CD8-positive, alpha-beta memory T cell (primary cell): ENCODE results near the gene ZNF366. TPM values are rescaled to one million over a fixed set of nuclear protein-coding genes. Genes with fewer than 3 reads are reported as not detected.

Experiments used
- CTCF ChIA-PET: fragments of 350-600 bp; sonication (Branson Sonifier 250); formaldehyde crosslinking; loops from one replicate; lab custom pipeline; 2021; ENCODE audit warnings: antibody characterized with exemption; lab: Charles Lee
- POLR2A ChIA-PET: fragments of 350-600 bp; sonication (Branson Sonifier 250); formaldehyde crosslinking; loops from one replicate; lab custom pipeline; 2021; ENCODE audit warnings: antibody characterized with exemption; lab: Charles Lee
- DNase-seq, 5 donors: peaks; one replicate each; pipeline versions ENCODE4 v3.0.0 to v3.0.0-alpha.2; 2020 to 2022; ENCODE audit warnings: mixed read lengths in 1 of 5
- H3K27ac ChIP-seq: one replicate; pipeline ENCODE4 v1.7.0; 2013; ENCODE audit warnings: low read depth, mild to moderate bottlenecking, low read length, moderate library complexity
- H3K27me3 ChIP-seq: 2 replicates; pipeline ENCODE4 v1.7.0; 2013; ENCODE audit warnings: low read length, mild to moderate bottlenecking; ENCODE audit not compliant: insufficient read depth, poor library complexity, severe bottlenecking
- H3K36me3 ChIP-seq: 2 replicates; pipeline ENCODE4 v1.7.0; 2013; ENCODE audit warnings: mild to moderate bottlenecking, low read length, moderate library complexity; ENCODE audit not compliant: insufficient read depth
- H3K4me1 ChIP-seq: 2 replicates; pipeline ENCODE4 v1.7.0; 2013; ENCODE audit warnings: mild to moderate bottlenecking, low read length, moderate library complexity; ENCODE audit not compliant: insufficient read depth
- H3K4me3 ChIP-seq: 2 replicates; pipeline ENCODE4 v1.7.0; 2013; ENCODE audit warnings: mild to moderate bottlenecking, low read length
- H3K9me3 ChIP-seq: 2 replicates; pipeline ENCODE4 v1.7.0; 2013; ENCODE audit warnings: mild to moderate bottlenecking, low read length
- H3K27ac Mint-ChIP-seq, 8 donors: one replicate each; pipeline ENCODE4 v1.8.0; 2020 to 2021; ENCODE audit warnings: mixed read lengths in 8 of 8, mild to moderate bottlenecking in 6 of 8, inconsistent platforms in 3 of 8, moderate library complexity in 3 of 8
- H3K27me3 Mint-ChIP-seq, 2 donors: one replicate each; pipeline ENCODE4 v1.8.0; 2020 to 2021; ENCODE audit warnings: mixed read lengths in 2 of 2, mild to moderate bottlenecking in 1 of 2, moderate library complexity in 1 of 2
- H3K36me3 Mint-ChIP-seq, 3 donors: one replicate each; pipeline ENCODE4 v1.8.0; 2020 to 2021; ENCODE audit warnings: mixed read lengths in 3 of 3, inconsistent platforms in 1 of 3, mild to moderate bottlenecking in 1 of 3
- H3K4me1 Mint-ChIP-seq, 3 donors: one replicate each; pipeline ENCODE4 v1.8.0; 2020 to 2021; ENCODE audit warnings: mixed read lengths in 3 of 3, inconsistent platforms in 1 of 3, mild to moderate bottlenecking in 1 of 3
- H3K4me3 Mint-ChIP-seq, 7 donors: one replicate each; pipeline ENCODE4 v1.8.0; 2020 to 2021; ENCODE audit warnings: mixed read lengths in 7 of 7, mild to moderate bottlenecking in 6 of 7, moderate library complexity in 4 of 7, inconsistent platforms in 2 of 7
- H3K9me3 Mint-ChIP-seq, 5 donors: one replicate each; pipeline ENCODE4 v1.8.0; 2020 to 2022; ENCODE audit warnings: mixed read lengths in 5 of 5, mild to moderate bottlenecking in 3 of 5, moderate library complexity in 2 of 5, inconsistent platforms in 1 of 5
- polyA plus RNA-seq: library from polyadenylated mRNA; unstranded; fragments of 300-500 nt; fragmentation: Illumina TruSeq; gene quantifications from one replicate; pipeline ENCODE4 v1.2.3, GENCODE V29; 2021
- total RNA-seq, 2 experiments: library from RNA; stranded (reverse); gene quantifications; one replicate each; pipeline ENCODE4 v1.2.3, GENCODE V29; 2021

Gene ZNF366
- total and polyA plus RNA-seq, 3 experiments from 2014 or later: not detected

DNA sequence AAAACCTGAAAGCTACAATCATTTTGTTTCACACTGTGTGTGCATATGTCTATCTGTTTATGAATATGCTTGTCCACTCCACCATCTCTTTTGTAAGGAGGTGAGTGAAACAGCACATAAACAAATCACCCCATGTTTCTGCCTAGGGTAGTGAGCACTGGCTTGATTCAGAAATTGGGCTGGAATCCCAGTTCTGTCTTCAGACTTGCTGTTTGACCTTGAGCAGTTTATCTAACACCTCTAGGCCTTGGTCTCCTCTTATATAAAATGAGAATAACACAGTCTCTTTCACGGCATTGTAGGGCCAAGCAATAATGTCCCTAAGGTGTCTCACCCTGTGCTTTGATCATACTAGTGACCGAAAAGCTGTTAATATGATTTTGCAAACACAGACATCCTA is 61.2 kb downstream of the ZNF366 start:
- H3K36me3 Mint-ChIP-seq: no peaks in the 10 kb centered on the region
- CTCF ChIA-PET: no interaction called here
- no peaks in the 10 kb centered on the region for H3K4me1 ChIP-seq

GRCh38 chr5:72443883-72444282 is 63.3 kb downstream of the ZNF366 start:
- Histone ChIP-seq H3K4me1 (no peaks in the 10 kb centered on the region), H3K27me3 (no peaks in the 10 kb centered on the region), H3K27ac (no peak overlapping the region), H3K9me3 (no peaks in the 10 kb centered on the region), H3K4me3 (no peak overlapping the region), H3K36me3 (no peaks in the 10 kb centered on the region)
- peaks cover 3 to 17% of the 10 kb centered on the region in 2 donors for H3K27me3 Mint-ChIP-seq
- H3K9me3 Mint-ChIP-seq: no peaks in the 10 kb centered on the region
- DNase-seq: no peak
- no peak overlapping the region for H3K27ac Mint-ChIP-seq
- no peaks in the 10 kb centered on the region for H3K36me3 Mint-ChIP-seq
- CTCF ChIA-PET: no interaction called here
- no peaks in the 10 kb centered on the region for H3K4me1 Mint-ChIP-seq
- no peak overlapping the region for H3K4me3 Mint-ChIP-seq
- POLR2A ChIA-PET: no interaction called here

More for the DNA sequence above, 61.2 kb downstream of the ZNF366 start:
- POLR2A ChIA-PET: no interaction called here
- Histone ChIP-seq H3K9me3 (no peaks in the 10 kb centered on the region), H3K4me3 (no peak overlapping the region), H3K36me3 (no peaks in the 10 kb centered on the region), H3K27me3 (no peaks in the 10 kb centered on the region), H3K27ac (no peak overlapping the region)
- peaks cover 0 to 1% (median 0%) of the 10 kb centered on the region in 5 donors for H3K9me3 Mint-ChIP-seq
- H3K4me1 Mint-ChIP-seq: no peaks in the 10 kb centered on the region
- H3K27me3 Mint-ChIP-seq: peaks cover 2 to 3% of the 10 kb centered on the region in 2 donors
- DNase-seq: no peak
- no peak overlapping the region for H3K27ac Mint-ChIP-seq
- no peak overlapping the region for H3K4me3 Mint-ChIP-seq

GRCh38 chr5:72441862-72442540 is 65.2 kb downstream of the ZNF366 start:
- Mint-ChIP-seq H3K9me3 (no peaks in the 10 kb centered on the region), H3K4me1 (no peaks in the 10 kb centered on the region), H3K27ac (no peak overlapping the region), H3K27me3 (peaks cover 5 to 27% of the 10 kb centered on the region in 2 donors), H3K36me3 (no peaks in the 10 kb centered on the region), H3K4me3 (no peak overlapping the region)
- Histone ChIP-seq H3K4me3 (no peak overlapping the region), H3K27ac (no peak overlapping the region), H3K27me3 (no peaks in the 10 kb centered on the region), H3K4me1 (no peaks in the 10 kb centered on the region), H3K36me3 (no peaks in the 10 kb centered on the region), H3K9me3 (no peaks in the 10 kb centered on the region)
- ChIA-PET POLR2A (no interaction called here), CTCF (no interaction called here)
- DNase-seq: no peak

- Histone ChIP-seq H3K4me3 (no peak overlapping the region), H3K27me3 (no peaks in the 10 kb centered on the region), H3K4me1 (no peaks in the 10 kb centered on the region), H3K9me3 (no peaks in the 10 kb centered on the region), H3K27ac (no peak overlapping the region), H3K36me3 (no peaks in the 10 kb centered on the region)
- Mint-ChIP-seq H3K4me1 (no peaks in the 10 kb centered on the region), H3K27ac (no peak overlapping the region), H3K27me3 (peaks cover 5 to 27% of the 10 kb centered on the region in 2 donors), H3K9me3 (no peaks in the 10 kb centered on the region), H3K4me3 (no peak overlapping the region), H3K36me3 (no peaks in the 10 kb centered on the region)
- ChIA-PET CTCF (no interaction called here), POLR2A (no interaction called here)
- no peak for DNase-seq
These were observed 66.0 kb downstream of the ZNF366 start for GRCh38 chr5:72441094-72441723.

DNA sequence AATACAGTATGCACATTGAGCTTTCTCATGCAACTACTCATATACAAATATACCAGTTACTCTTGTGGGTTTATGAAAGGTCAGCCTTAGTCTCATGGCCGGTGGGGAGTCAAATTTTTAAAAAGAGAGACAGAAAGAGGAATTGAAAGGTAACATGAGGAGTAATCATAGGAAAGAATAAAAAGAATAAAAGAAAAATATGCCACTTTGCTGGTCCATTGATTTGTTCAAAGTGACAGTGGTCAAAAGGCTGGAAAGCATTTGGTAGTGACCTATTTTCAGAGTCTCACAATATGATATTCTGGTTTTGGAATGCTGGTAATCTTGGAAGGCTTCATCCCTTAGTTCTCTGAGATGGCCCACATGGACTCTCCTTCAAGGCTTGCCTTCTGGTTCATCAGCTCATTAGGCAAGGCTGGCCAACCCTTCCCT is 67.0 kb downstream of the ZNF366 start:
- no peak for DNase-seq
- peaks cover 7 to 32% of the 10 kb centered on the region in 2 donors for H3K27me3 Mint-ChIP-seq
- ChIA-PET CTCF (no interaction called here), POLR2A (no interaction called here)
- Histone ChIP-seq H3K27ac (no peak overlapping the region), H3K36me3 (no peaks in the 10 kb centered on the region), H3K4me3 (no peak overlapping the region), H3K27me3 (no peaks in the 10 kb centered on the region), H3K4me1 (no peaks in the 10 kb centered on the region), H3K9me3 (no peaks in the 10 kb centered on the region)
- H3K4me1 Mint-ChIP-seq: no peaks in the 10 kb centered on the region
- no peaks in the 10 kb centered on the region for H3K36me3 Mint-ChIP-seq
- H3K27ac Mint-ChIP-seq: peak overlapping the region in 1 of 8 donors; percentile 0
- H3K4me3 Mint-ChIP-seq: no peak overlapping the region
- H3K9me3 Mint-ChIP-seq: no peaks in the 10 kb centered on the region

DNA sequence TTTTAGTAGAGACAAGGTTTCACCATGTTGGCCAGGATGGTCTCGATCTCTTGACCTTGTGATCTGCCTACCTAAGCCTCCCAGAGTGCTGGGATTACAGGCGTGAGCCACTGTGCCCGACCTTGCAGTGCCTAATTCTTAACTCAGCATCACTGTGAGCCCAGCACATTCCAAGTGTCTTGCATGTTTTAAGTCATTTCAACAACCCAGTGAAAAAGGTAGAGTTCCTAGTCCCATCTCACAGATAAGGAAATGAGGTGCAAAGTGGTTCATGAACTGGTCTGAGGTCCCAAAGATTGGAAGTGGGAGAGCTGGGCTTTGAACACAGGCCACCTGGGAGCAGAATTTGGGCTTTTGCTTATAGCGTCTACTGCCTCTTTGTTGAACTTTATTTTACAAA is 68.0 kb downstream of the ZNF366 start:
- no peak overlapping the region for H3K27ac ChIP-seq
- Mint-ChIP-seq H3K27ac (no peak overlapping the region), H3K4me3 (no peak overlapping the region), H3K9me3 (no peaks in the 10 kb centered on the region), H3K4me1 (no peaks in the 10 kb centered on the region), H3K36me3 (no peaks in the 10 kb centered on the region), H3K27me3 (peaks cover 7 to 37% of the 10 kb centered on the region in 2 donors)
- no peaks in the 10 kb centered on the region for H3K27me3 ChIP-seq
- no peaks in the 10 kb centered on the region for H3K36me3 ChIP-seq
- no peak for DNase-seq
- no peaks in the 10 kb centered on the region for H3K4me1 ChIP-seq
- H3K9me3 ChIP-seq: no peaks in the 10 kb centered on the region
- H3K4me3 ChIP-seq: no peak overlapping the region
- ChIA-PET POLR2A (no interaction called here), CTCF (no interaction called here)

- POLR2A ChIA-PET: no interaction called here
- H3K4me1 Mint-ChIP-seq: no peaks in the 10 kb centered on the region
- H3K36me3 ChIP-seq: no peaks in the 10 kb centered on the region
These were observed 69.1 kb downstream of the ZNF366 start for GRCh38 chr5:72438141-72438540.

DNA sequence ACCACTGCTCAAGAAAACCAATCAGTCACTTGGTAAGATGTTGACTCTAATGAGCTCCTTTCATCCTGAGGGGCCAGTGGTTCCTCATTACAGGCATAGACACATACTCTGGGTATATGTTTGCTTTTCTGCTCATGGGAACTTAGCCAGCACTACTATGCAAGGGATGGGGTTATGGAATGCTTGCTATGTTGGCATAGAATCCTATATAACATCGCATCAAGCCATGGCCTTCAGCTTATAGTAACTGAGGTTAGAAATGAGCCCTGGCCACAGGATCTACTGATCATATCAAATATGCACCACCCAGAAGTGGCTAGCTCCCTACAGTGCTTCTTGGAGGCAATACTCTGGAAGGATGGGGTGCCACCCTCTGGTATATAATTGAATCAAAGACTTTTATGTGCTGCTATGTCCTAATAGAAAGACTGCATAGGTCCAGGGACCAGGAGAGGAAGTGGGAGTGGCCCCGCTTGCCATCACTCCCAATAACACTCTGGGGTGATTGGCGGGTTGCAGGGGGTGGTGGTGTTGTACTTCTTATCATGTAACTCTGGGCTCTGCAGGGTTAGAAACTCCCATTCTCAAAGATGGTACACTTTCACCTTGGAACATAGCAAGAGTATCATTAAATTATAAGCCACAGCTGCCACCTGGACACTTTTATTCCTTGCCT is 70.3 kb downstream of the ZNF366 start:
- Histone ChIP-seq H3K9me3 (no peaks in the 10 kb centered on the region), H3K27ac (no peak overlapping the region), H3K4me3 (no peak overlapping the region), H3K36me3 (no peaks in the 10 kb centered on the region), H3K4me1 (no peaks in the 10 kb centered on the region), H3K27me3 (no peaks in the 10 kb centered on the region)
- no peaks in the 10 kb centered on the region for H3K9me3 Mint-ChIP-seq
- H3K27ac Mint-ChIP-seq: no peak overlapping the region
- H3K4me3 Mint-ChIP-seq: no peak overlapping the region
- POLR2A ChIA-PET: no interaction called here
- DNase-seq: no peak
- H3K27me3 Mint-ChIP-seq: peaks cover 6 to 38% of the 10 kb centered on the region in 2 donors
- no peaks in the 10 kb centered on the region for H3K4me1 Mint-ChIP-seq
- CTCF ChIA-PET: no interaction called here
- H3K36me3 Mint-ChIP-seq: no peaks in the 10 kb centered on the region

More at GRCh38 chr5:72438141-72438540, 69.1 kb downstream of the ZNF366 start:
- no peak overlapping the region for H3K27ac Mint-ChIP-seq
- no peaks in the 10 kb centered on the region for H3K27me3 ChIP-seq
- no peak overlapping the region for H3K4me3 ChIP-seq
- H3K4me3 Mint-ChIP-seq: no peak overlapping the region
- CTCF ChIA-PET: no interaction called here
- H3K27ac ChIP-seq: no peak overlapping the region
- no peaks in the 10 kb centered on the region for H3K9me3 Mint-ChIP-seq
- H3K4me1 ChIP-seq: no peaks in the 10 kb centered on the region
- H3K36me3 Mint-ChIP-seq: no peaks in the 10 kb centered on the region
- H3K27me3 Mint-ChIP-seq: peaks cover 7 to 34% of the 10 kb centered on the region in 2 donors
- DNase-seq: no peak
- no peaks in the 10 kb centered on the region for H3K9me3 ChIP-seq
